CD4-positive, alpha-beta memory T cell (primary cell): ENCODE data around the gene CCDC3. TPM values are rescaled to one million over a fixed set of nuclear protein-coding genes. Genes with fewer than 3 reads are reported as not detected.
A peak's percentile ranks its signal among the peaks of the same experiment; 100 is the strongest.

Experiments
- CTCF ChIA-PET: fragments of 350-600 bp; sonication (Branson Sonifier 250); formaldehyde crosslinking; loops from one replicate; lab custom pipeline; 2021; ENCODE audit warnings: inconsistent platforms; ENCODE audit not compliant: partially characterized antibody; lab: Charles Lee
- POLR2A ChIA-PET: fragments of 350-600 bp; sonication (Branson Sonifier 250); formaldehyde crosslinking; loops from one replicate; lab custom pipeline; 2021; ENCODE audit not compliant: partially characterized antibody; lab: Charles Lee
- DNase-seq, 5 donors: peaks; one replicate each; pipeline versions ENCODE4 v3.0.0 to v3.0.0-alpha.2; 2020 to 2022; ENCODE audit warnings: mixed read lengths in 1 of 5
- H3K27ac ChIP-seq: one replicate; pipeline ENCODE4 v1.7.0; 2013; ENCODE audit warnings: low read depth, low read length
- H3K27me3 ChIP-seq: 2 replicates; pipeline ENCODE4 v1.7.0; 2013; ENCODE audit warnings: mild to moderate bottlenecking, low read length, moderate library complexity; ENCODE audit not compliant: insufficient read depth
- H3K36me3 ChIP-seq: 2 replicates; pipeline ENCODE4 v1.7.0; 2013; ENCODE audit warnings: mild to moderate bottlenecking, low read length, moderate library complexity; ENCODE audit not compliant: insufficient read depth
- H3K4me1 ChIP-seq: 2 replicates; pipeline ENCODE4 v1.7.0; 2013; ENCODE audit warnings: mild to moderate bottlenecking, low read length, moderate library complexity; ENCODE audit not compliant: insufficient read depth
- H3K4me3 ChIP-seq, 2 donors: one replicate each; pipeline ENCODE4 v1.7.0; 2013; ENCODE audit warnings: low read length in 2 of 2, mild to moderate bottlenecking in 1 of 2
- H3K9me3 ChIP-seq, 2 donors: one replicate each; pipeline ENCODE4 v1.7.0; 2013; ENCODE audit warnings: low read length in 2 of 2, control low read depth in 1 of 2; ENCODE audit not compliant: control insufficient read depth in 1 of 2
- H3K27ac Mint-ChIP-seq, 7 donors: one replicate each; pipeline ENCODE4 v1.8.0; 2020 to 2021; ENCODE audit warnings: mixed read lengths in 7 of 7, mild to moderate bottlenecking in 6 of 7, inconsistent platforms in 3 of 7, moderate library complexity in 3 of 7
- H3K27me3 Mint-ChIP-seq, 2 donors: one replicate each; pipeline ENCODE4 v1.8.0; 2020 to 2021; ENCODE audit warnings: mixed read lengths in 2 of 2
- H3K36me3 Mint-ChIP-seq, 2 donors: one replicate each; pipeline ENCODE4 v1.8.0; 2020 to 2021; ENCODE audit warnings: mixed read lengths in 2 of 2, inconsistent platforms in 1 of 2, mild to moderate bottlenecking in 1 of 2
- H3K4me1 Mint-ChIP-seq, 4 donors: one replicate each; pipeline ENCODE4 v1.8.0; 2020 to 2021; ENCODE audit warnings: mixed read lengths in 4 of 4, mild to moderate bottlenecking in 1 of 4
- H3K4me3 Mint-ChIP-seq, 8 donors: one replicate each; pipeline ENCODE4 v1.8.0; 2020 to 2021; ENCODE audit warnings: mixed read lengths in 8 of 8, mild to moderate bottlenecking in 7 of 8, moderate library complexity in 6 of 8, inconsistent platforms in 3 of 8
- H3K9me3 Mint-ChIP-seq, 8 donors: one replicate each; pipeline ENCODE4 v1.8.0; 2020 to 2021; ENCODE audit warnings: mixed read lengths in 8 of 8, mild to moderate bottlenecking in 5 of 8, inconsistent platforms in 3 of 8, moderate library complexity in 1 of 8
- intact Hi-C: fragments of 100-400 bp; cut with micrococcal nuclease; formaldehyde crosslinking; loops from one replicate; pipeline ENCODE4 v1.15.1; 2023
- polyA plus RNA-seq, 2 donors: library from polyadenylated mRNA; unstranded; fragments of 300-500 nt; fragmentation: Illumina TruSeq; gene quantifications; one replicate each; pipeline ENCODE4 v1.2.3, GENCODE V29; 2021
- total RNA-seq, 2 experiments: library from RNA; stranded (reverse); gene quantifications; one replicate each; pipeline ENCODE4 v1.2.3, GENCODE V29; 2021

CCDC3 gene
- total and polyA plus RNA-seq, 4 experiments from 2014 or later, result not detected

GRCh38 chr10:12906051-12906541 is 95.4 kb downstream of the CCDC3 start:
- Histone ChIP-seq H3K27ac (no peak overlapping the region), H3K27me3 (no peaks in the 10 kb centered on the region), H3K9me3 (no peaks in the 10 kb centered on the region), H3K36me3 (no peaks in the 10 kb centered on the region), H3K4me3 (no peak overlapping the region), H3K4me1 (no peaks in the 10 kb centered on the region)
- no peak overlapping the region for H3K27ac Mint-ChIP-seq
- H3K4me1 Mint-ChIP-seq, result no peaks in the 10 kb centered on the region
- intact Hi-C loops, result no loop called here
- peaks cover 2 to 20% of the 10 kb centered on the region in 2 donors for H3K27me3 Mint-ChIP-seq
- H3K4me3 Mint-ChIP-seq, result no peak overlapping the region
- ChIA-PET POLR2A (no interaction called here), CTCF (no interaction called here)
- no peaks in the 10 kb centered on the region for H3K9me3 Mint-ChIP-seq
- H3K36me3 Mint-ChIP-seq, result no peaks in the 10 kb centered on the region
- no peak for DNase-seq

- no peak overlapping the region for H3K27ac Mint-ChIP-seq
- CTCF ChIA-PET, result interaction anchor here (0.6 to 1.7 kb wide), 4 partner anchors 13 to 681 kb away, joined by 3 to 5 read pairs (median 4); no protein-coding TSS in a partner anchor
Observed at GRCh38 chr10:12905067-12905466, 96.4 kb downstream of the CCDC3 start.

GRCh38 chr10:12902851-12903358 is 98.6 kb downstream of the CCDC3 start:
- ChIA-PET CTCF (interaction anchor here (1.1 to 1.8 kb wide), 7 partner anchors 8 to 689 kb away, joined by 3 to 8 read pairs (median 6); no protein-coding TSS in a partner anchor), POLR2A (no interaction called here)
- H3K9me3 Mint-ChIP-seq, result no peaks in the 10 kb centered on the region
- H3K27me3 ChIP-seq, result no peaks in the 10 kb centered on the region
- H3K4me1 ChIP-seq, result no peaks in the 10 kb centered on the region
- H3K9me3 ChIP-seq, result no peaks in the 10 kb centered on the region
- H3K4me3 ChIP-seq, result no peak overlapping the region
- no peak overlapping the region for H3K27ac ChIP-seq
- intact Hi-C loops, result loop anchor here (2.0 kb wide), 1 partner anchor 196 kb away; no protein-coding TSS in a partner anchor
- H3K27ac Mint-ChIP-seq, result no peak overlapping the region
- no peak for DNase-seq
- no peaks in the 10 kb centered on the region for H3K36me3 ChIP-seq
- no peak overlapping the region for H3K4me3 Mint-ChIP-seq
- peaks cover 0 to 18% of the 10 kb centered on the region in 2 donors for H3K27me3 Mint-ChIP-seq
- no peaks in the 10 kb centered on the region for H3K36me3 Mint-ChIP-seq
- no peaks in the 10 kb centered on the region for H3K4me1 Mint-ChIP-seq

More at GRCh38 chr10:12905067-12905466, 96.4 kb downstream of the CCDC3 start:
- intact Hi-C loops, result no loop called here
- Histone ChIP-seq H3K27me3 (no peaks in the 10 kb centered on the region), H3K9me3 (no peaks in the 10 kb centered on the region), H3K27ac (no peak overlapping the region), H3K4me1 (no peaks in the 10 kb centered on the region), H3K36me3 (no peaks in the 10 kb centered on the region), H3K4me3 (no peak overlapping the region)
- H3K36me3 Mint-ChIP-seq, result no peaks in the 10 kb centered on the region
- DNase-seq, result no peak
- no peaks in the 10 kb centered on the region for H3K4me1 Mint-ChIP-seq
- peaks cover 0 to 20% of the 10 kb centered on the region in 2 donors for H3K27me3 Mint-ChIP-seq
- POLR2A ChIA-PET, result no interaction called here
- no peaks in the 10 kb centered on the region for H3K9me3 Mint-ChIP-seq
- no peak overlapping the region for H3K4me3 Mint-ChIP-seq

GRCh38 chr10:12902135-12902572 is 99.4 kb downstream of the CCDC3 start:
- no peaks in the 10 kb centered on the region for H3K9me3 Mint-ChIP-seq
- H3K27ac ChIP-seq, result no peak overlapping the region
- intact Hi-C loops, result loop anchor here (2.0 kb wide), 1 partner anchor 197 kb away; no protein-coding TSS in a partner anchor
- H3K9me3 ChIP-seq, result no peaks in the 10 kb centered on the region
- no peaks in the 10 kb centered on the region for H3K4me1 ChIP-seq
- H3K36me3 Mint-ChIP-seq, result no peaks in the 10 kb centered on the region
- POLR2A ChIA-PET, result no interaction called here
- H3K4me3 Mint-ChIP-seq, result no peak overlapping the region
- no peaks in the 10 kb centered on the region for H3K36me3 ChIP-seq
- no peaks in the 10 kb centered on the region for H3K4me1 Mint-ChIP-seq
- CTCF ChIA-PET, result interaction anchor here (0.9 to 1.8 kb wide), 10 partner anchors 9 to 688 kb away, joined by 3 to 8 read pairs (median 5); no protein-coding TSS in a partner anchor
- H3K27ac Mint-ChIP-seq, result no peak overlapping the region
- DNase-seq, result peak in 4 of 5 donors; percentile 25 to 43 (median 32)
- no peaks in the 10 kb centered on the region for H3K27me3 ChIP-seq
- peaks cover 0 to 18% of the 10 kb centered on the region in 2 donors for H3K27me3 Mint-ChIP-seq
- no peak overlapping the region for H3K4me3 ChIP-seq

- Histone ChIP-seq H3K9me3 (no peaks in the 10 kb centered on the region), H3K4me3 (no peak overlapping the region), H3K4me1 (no peaks in the 10 kb centered on the region), H3K27ac (no peak overlapping the region), H3K27me3 (no peaks in the 10 kb centered on the region), H3K36me3 (no peaks in the 10 kb centered on the region)
- intact Hi-C loops, result no loop called here
- CTCF ChIA-PET, result no interaction called here
- Mint-ChIP-seq H3K27me3 (peaks cover 9 to 23% of the 10 kb centered on the region in 2 donors), H3K4me1 (no peaks in the 10 kb centered on the region), H3K36me3 (no peaks in the 10 kb centered on the region), H3K4me3 (no peak overlapping the region), H3K9me3 (peaks cover 0 to 8% (median 3%) of the 10 kb centered on the region in 8 donors), H3K27ac (no peak overlapping the region)
- POLR2A ChIA-PET, result no interaction called here
- DNase-seq, result no peak
Observed at GRCh38 chr10:12899546-12899945, 102.0 kb downstream of the CCDC3 start.

GRCh38 chr10:12898271-12898670 is 103.2 kb downstream of the CCDC3 start:
- H3K4me3 ChIP-seq, result no peak overlapping the region
- Mint-ChIP-seq H3K36me3 (peaks cover 0 to 2% of the 10 kb centered on the region in 2 donors), H3K4me3 (no peak overlapping the region), H3K27me3 (peaks cover 11 to 26% of the 10 kb centered on the region in 2 donors), H3K27ac (no peak overlapping the region), H3K9me3 (peaks cover 0 to 18% (median 10%) of the 10 kb centered on the region in 8 donors), H3K4me1 (no peaks in the 10 kb centered on the region)
- no peaks in the 10 kb centered on the region for H3K27me3 ChIP-seq
- ChIA-PET POLR2A (no interaction called here), CTCF (interaction anchor here (0.6 kb wide), 1 partner anchor 21 kb away, joined by 5 read pairs; no protein-coding TSS in a partner anchor)
- no peaks in the 10 kb centered on the region for H3K9me3 ChIP-seq
- DNase-seq, result no peak
- H3K36me3 ChIP-seq, result no peaks in the 10 kb centered on the region
- H3K27ac ChIP-seq, result no peak overlapping the region
- intact Hi-C loops, result no loop called here
- no peaks in the 10 kb centered on the region for H3K4me1 ChIP-seq

GRCh38 chr10:12897278-12897677 is 104.2 kb downstream of the CCDC3 start:
- H3K9me3 ChIP-seq, result no peaks in the 10 kb centered on the region
- DNase-seq, result no peak
- CTCF ChIA-PET, result no interaction called here
- H3K27me3 Mint-ChIP-seq, result peaks cover 11 to 21% of the 10 kb centered on the region in 2 donors
- H3K4me1 Mint-ChIP-seq, result no peaks in the 10 kb centered on the region
- H3K36me3 ChIP-seq, result no peaks in the 10 kb centered on the region
- H3K36me3 Mint-ChIP-seq, result peaks cover 0 to 2% of the 10 kb centered on the region in 2 donors
- intact Hi-C loops, result no loop called here
- no peaks in the 10 kb centered on the region for H3K4me1 ChIP-seq
- no peak overlapping the region for H3K27ac Mint-ChIP-seq
- no peak overlapping the region for H3K4me3 ChIP-seq
- peaks cover 3 to 26% (median 17%) of the 10 kb centered on the region in 8 donors for H3K9me3 Mint-ChIP-seq
- POLR2A ChIA-PET, result no interaction called here
- H3K27ac ChIP-seq, result no peak overlapping the region
- H3K27me3 ChIP-seq, result no peaks in the 10 kb centered on the region
- H3K4me3 Mint-ChIP-seq, result no peak overlapping the region
